Stomach (tissue), 9 donors: ENCODE data around the gene ERFL. TPM values are rescaled to one million over a fixed set of nuclear protein-coding genes. Genes with fewer than 3 reads are reported as not detected.
A peak's percentile ranks its signal among the peaks of the same experiment; 100 is the strongest.

Experiments
- DNase-seq, 2 donors: peaks; one replicate each; pipeline versions ENCODE4 v3.0.0 to v3.0.0-alpha.2; 2013 to 2019
- H3K27ac ChIP-seq, 5 donors: fragments of 200-600 bp in 4 of 5; sonication (generic) in 4 of 5; one replicate each; pipeline ENCODE4 v1.5.1; 2013 to 2019; ENCODE audit warnings: mild to moderate bottlenecking in 1 of 5, moderate library complexity in 1 of 5
- H3K27me3 ChIP-seq, 3 donors: fragments of 200-600 bp; sonication (generic); one replicate each; pipeline ENCODE4 v1.5.1; 2017 to 2019; ENCODE audit warnings: mixed run types in 1 of 3
- H3K36me3 ChIP-seq, 4 donors: fragments of 200-600 bp; sonication (generic); 1 replicate in 3 of 4; 2 replicates in 1 of 4; pipeline ENCODE4 v1.5.1; 2016 to 2019
- H3K4me1 ChIP-seq, 4 donors: fragments of 200-600 bp; sonication (generic); one replicate each; pipeline ENCODE4 v1.5.1; 2016 to 2019
- H3K4me3 ChIP-seq, 4 donors: fragments of 200-600 bp; sonication (generic) in 3 of 4; one replicate each; pipeline ENCODE4 v1.5.1; 2016 to 2019; ENCODE audit warnings: mild to moderate bottlenecking in 1 of 4
- H3K9me3 ChIP-seq, 4 donors: fragments of 200-600 bp; sonication (generic); one replicate each; pipeline ENCODE4 v1.5.1; 2016 to 2019
- CTCF ChIP-seq, 7 experiments: fragments of 450-650 bp in 4 of 7; fragments of 200-600 bp in 3 of 7; sonication (generic) in 3 of 7; IDR thresholded peaks; one replicate each; pipeline ENCODE4 v1.5.1; 2016 to 2019; ENCODE audit warnings: antibody characterized with exemption in 7 of 7, control low read depth in 2 of 7, mild to moderate bottlenecking in 1 of 7
- EP300 ChIP-seq: sonication (generic); formaldehyde crosslinking; IDR thresholded peaks from one replicate; pipeline ENCODE4 v1.6.1; 2017; ENCODE audit warnings: antibody characterized with exemption
- POLR2A ChIP-seq, 4 donors: fragments of 450-650 bp; IDR thresholded peaks; one replicate each; pipeline ENCODE4 v1.6.1; 2016; ENCODE audit warnings: antibody characterized with exemption in 4 of 4, control low read depth in 2 of 4, mild to moderate bottlenecking in 1 of 4, moderate library complexity in 1 of 4
- POLR2AphosphoS5 ChIP-seq, 3 donors: sonication (generic); formaldehyde crosslinking; IDR thresholded peaks; one replicate each; pipeline ENCODE4 v1.6.1; 2016; ENCODE audit warnings: antibody characterized with exemption in 3 of 3
- WGBS, 5 donors: extraction: QIAGEN DNeasy Blood & Tissue Kit in 3 of 5; methylation state at CpG; one replicate each; pipeline versions ENCODE4 v1.1.5 to v1.1.7; 2013 to 2018; 5-methylcytosine and 5-hydroxymethylcytosine counted together
- intact Hi-C: fragments of 100-400 bp; cut with DNase I; formaldehyde crosslinking; loops from one replicate; pipeline ENCODE4 v1.15.1; 2023; ENCODE audit warnings: low total_unique reads
- polyA plus RNA-seq, 3 donors: library from polyadenylated mRNA; stranded (reverse); fragments of 200-250 nt; gene quantifications; one replicate each; pipeline ENCODE4 v1.2.3, GENCODE V29; 2013
- total RNA-seq, 5 donors: library from RNA; depleted of rRNA; stranded (reverse); fragments of >200 nt; gene quantifications; one replicate each; pipeline versions ENCODE4 v1.1.0 to v1.2.3, GENCODE V29; 2014 to 2016
- donor health status: healthy with polysubstance abuse.
- donor health status: Bipolar disorder and iron deficiency.
- donor health status: healthy.

Gene ERFL
- total and polyA plus RNA-seq, 8 donors = 0.25 TPM; not detected in 7

DNA sequence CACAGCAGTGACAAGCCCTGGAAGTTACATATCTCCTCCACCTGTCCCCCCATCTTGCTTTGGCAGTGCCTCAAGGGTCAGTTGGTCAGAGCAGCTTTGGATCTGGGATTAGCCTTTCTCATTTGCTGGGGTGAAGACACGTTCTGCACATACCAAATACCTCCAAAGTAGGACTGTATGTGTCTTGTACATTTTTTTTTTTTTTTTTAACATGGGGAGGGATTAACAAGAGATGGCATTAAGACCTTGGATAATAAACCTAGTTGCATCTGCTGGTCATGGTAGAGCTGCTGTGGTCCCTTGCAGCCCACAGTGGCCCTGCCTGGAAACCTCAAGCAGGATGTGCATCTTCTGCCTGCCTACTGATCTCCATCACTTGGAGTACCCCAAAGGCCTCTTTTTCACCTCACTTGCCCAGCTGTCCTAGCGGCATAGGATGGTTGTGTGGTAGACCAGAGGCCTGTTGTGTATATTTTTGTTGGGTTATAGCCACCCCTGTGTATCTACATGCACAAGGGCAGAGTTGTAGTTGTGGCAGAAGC lies 65.7 kb downstream of the ERFL start:
- Histone ChIP-seq H3K27ac (peak overlapping the region in 1 of 5 donors; percentile 7), H3K27me3 (no peaks in the 10 kb centered on the region), H3K4me3 (peak overlapping the region in 2 of 4 donors; percentile 78 to 79), H3K36me3 (peaks cover 53 to 67% (median 64%) of the 10 kb centered on the region in 4 donors), H3K9me3 (no peaks in the 10 kb centered on the region), H3K4me1 (peaks cover 27 to 79% (median 74%) of the 10 kb centered on the region in 4 donors)
- intact Hi-C loops = no loop called here
- no peak for TF ChIP-seq CTCF (IDR thresholded peaks at IDR 0.05)
- no peak for TF ChIP-seq POLR2AphosphoS5 (IDR thresholded peaks at IDR 0.05)
- TF ChIP-seq EP300 = no peak
- TF ChIP-seq POLR2A (IDR thresholded peaks at IDR 0.05) = no peak
- 49 to 67% (median 55%) methylated on average over 2 of the region's 2 CpGs for WGBS, 5 donors
- no peak for DNase-seq

DNA sequence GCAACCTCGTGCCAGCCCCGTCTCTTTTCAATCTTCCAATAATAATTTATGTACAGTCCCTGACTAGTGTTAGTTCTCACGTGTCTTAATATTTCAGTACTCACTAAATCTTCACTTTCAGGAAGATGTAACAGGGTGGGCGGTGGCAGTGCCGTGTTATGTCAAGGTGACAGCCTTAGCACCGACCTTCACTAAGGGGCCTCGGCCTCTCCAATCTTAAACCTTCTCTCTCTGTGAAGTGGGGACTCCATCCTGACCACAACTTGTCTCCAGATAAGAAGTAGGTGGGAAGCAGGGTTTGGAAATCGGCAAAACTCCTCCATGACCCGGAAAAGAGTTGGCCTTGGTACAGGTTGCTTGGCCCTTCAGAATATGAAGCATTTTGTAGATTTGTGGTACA lies 66.4 kb downstream of the ERFL start:
- Histone ChIP-seq H3K4me3 (peak overlapping the region in 2 of 4 donors; percentile 78 to 79), H3K27ac (no peak overlapping the region), H3K36me3 (peaks cover 51 to 60% (median 57%) of the 10 kb centered on the region in 4 donors), H3K27me3 (no peaks in the 10 kb centered on the region), H3K9me3 (no peaks in the 10 kb centered on the region), H3K4me1 (peaks cover 27 to 72% (median 68%) of the 10 kb centered on the region in 4 donors)
- DNase-seq = no peak
- 41 to 60% (median 47%) methylated on average over 9 of the region's 9 CpGs for WGBS, 5 donors
- intact Hi-C loops = no loop called here
- TF ChIP-seq POLR2A (IDR thresholded peaks at IDR 0.05) (no peak), POLR2AphosphoS5 (IDR thresholded peaks at IDR 0.05) (no peak), EP300 (no peak), CTCF (IDR thresholded peaks at IDR 0.05) (no peak)

GRCh38 chr19:41861116-41861768 lies 67.0 kb downstream of the ERFL start:
- WGBS, 5 donors = 16 to 25% (median 18%) methylated on average over 9 of the region's 9 CpGs
- DNase-seq = no peak
- Histone ChIP-seq H3K36me3 (peaks cover 45 to 54% (median 51%) of the 10 kb centered on the region in 4 donors), H3K4me3 (peak overlapping the region; percentile 78 to 96 (median 83)), H3K27ac (peak overlapping the region in 4 of 5 donors; percentile 94 to 96 (median 96)), H3K4me1 (peaks cover 27 to 66% (median 62%) of the 10 kb centered on the region in 4 donors), H3K27me3 (no peaks in the 10 kb centered on the region), H3K9me3 (no peaks in the 10 kb centered on the region)
- TF ChIP-seq POLR2A (IDR thresholded peaks at IDR 0.05) (no peak), CTCF (IDR thresholded peaks at IDR 0.05) (no peak), EP300 (no peak), POLR2AphosphoS5 (IDR thresholded peaks at IDR 0.05) (no peak)
- intact Hi-C loops = no loop called here

- Histone ChIP-seq H3K4me3 (peak overlapping the region; percentile 78 to 96 (median 83)), H3K4me1 (peaks cover 27 to 61% (median 56%) of the 10 kb centered on the region in 4 donors), H3K27me3 (no peaks in the 10 kb centered on the region), H3K9me3 (no peaks in the 10 kb centered on the region), H3K27ac (peak overlapping the region; percentile 94 to 97 (median 96)), H3K36me3 (peaks cover 43 to 48% (median 45%) of the 10 kb centered on the region in 4 donors)
- peak in 1 of 2 donors; percentile 69 for DNase-seq
- TF ChIP-seq EP300 (no peak), POLR2AphosphoS5 (IDR thresholded peaks at IDR 0.05) (no peak), CTCF (IDR thresholded peaks at IDR 0.05) (no peak), POLR2A (IDR thresholded peaks at IDR 0.05) (no peak)
- WGBS, 5 donors = 0 to 1% (median 1%) methylated on average over 15 to 45 of the region's 45 CpGs
- intact Hi-C loops = no loop called here
Measured at GRCh38 chr19:41860419-41861115, 67.7 kb downstream of the ERFL start.
